ENCODE measurements around the gene PATZ1. TPM values are rescaled to one million over a fixed set of nuclear protein-coding genes. Genes with fewer than 3 reads are reported as not detected.

The PATZ1 gene
- total and polyA plus RNA-seq, 9 of the 15 experiments (the other 6 are each of a cell fraction or from before 2014, with no cell fraction given) = 0.63 to 7.8 (median 4.2) TPM

DNA sequence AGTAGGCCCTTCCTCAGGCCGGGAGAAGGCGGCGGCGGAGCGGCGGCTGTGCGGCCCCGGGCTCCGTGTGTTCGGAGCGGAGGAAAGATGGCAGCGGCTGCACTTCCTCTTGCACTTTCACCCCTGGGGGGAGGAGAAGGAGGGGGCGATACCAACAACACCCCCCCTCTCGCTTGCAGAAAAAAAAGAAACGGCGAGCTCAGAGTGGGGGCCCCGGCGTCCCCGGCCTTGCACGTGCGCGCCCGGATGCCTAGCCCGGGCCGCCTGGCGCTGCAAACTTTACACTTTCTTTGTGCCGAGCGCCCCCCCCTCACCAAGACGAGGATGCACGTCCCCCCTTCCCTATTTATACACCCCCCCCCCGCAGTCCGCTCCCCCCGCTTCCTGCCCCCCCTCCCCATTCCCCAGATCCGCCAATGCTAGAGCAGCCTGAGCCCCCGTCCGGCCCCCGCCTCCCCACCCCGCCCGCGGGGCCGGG lies at the start of gene PATZ1 (continued):
- TF ChIP-seq, protein P1, sequence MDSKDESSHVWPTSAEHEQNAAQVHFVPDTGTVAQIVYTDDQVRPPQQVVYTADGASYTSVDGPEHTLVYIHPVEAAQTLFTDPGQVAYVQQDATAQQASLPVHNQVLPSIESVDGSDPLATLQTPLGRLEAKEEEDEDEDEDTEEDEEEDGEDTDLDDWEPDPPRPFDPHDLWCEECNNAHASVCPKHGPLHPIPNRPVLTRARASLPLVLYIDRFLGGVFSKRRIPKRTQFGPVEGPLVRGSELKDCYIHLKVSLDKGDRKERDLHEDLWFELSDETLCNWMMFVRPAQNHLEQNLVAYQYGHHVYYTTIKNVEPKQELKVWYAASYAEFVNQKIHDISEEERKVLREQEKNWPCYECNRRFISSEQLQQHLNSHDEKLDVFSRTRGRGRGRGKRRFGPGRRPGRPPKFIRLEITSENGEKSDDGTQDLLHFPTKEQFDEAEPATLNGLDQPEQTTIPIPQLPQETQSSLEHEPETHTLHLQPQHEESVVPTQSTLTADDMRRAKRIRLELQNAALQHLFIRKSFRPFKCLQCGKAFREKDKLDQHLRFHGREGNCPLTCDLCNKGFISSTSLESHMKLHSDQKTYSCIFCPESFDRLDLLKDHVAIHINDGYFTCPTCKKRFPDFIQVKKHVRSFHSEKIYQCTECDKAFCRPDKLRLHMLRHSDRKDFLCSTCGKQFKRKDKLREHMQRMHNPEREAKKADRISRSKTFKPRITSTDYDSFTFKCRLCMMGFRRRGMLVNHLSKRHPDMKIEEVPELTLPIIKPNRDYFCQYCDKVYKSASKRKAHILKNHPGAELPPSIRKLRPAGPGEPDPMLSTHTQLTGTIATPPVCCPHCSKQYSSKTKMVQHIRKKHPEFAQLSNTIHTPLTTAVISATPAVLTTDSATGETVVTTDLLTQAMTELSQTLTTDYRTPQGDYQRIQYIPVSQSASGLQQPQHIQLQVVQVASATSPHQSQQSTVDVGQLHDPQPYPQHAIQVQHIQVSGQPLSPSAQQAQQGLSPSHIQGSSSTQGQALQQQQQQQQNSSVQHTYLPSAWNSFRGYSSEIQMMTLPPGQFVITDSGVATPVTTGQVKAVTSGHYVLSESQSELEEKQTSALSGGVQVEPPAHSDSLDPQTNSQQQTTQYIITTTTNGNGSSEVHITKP (IDR thresholded peaks at IDR 0.05; ENCODE audit: partially characterized antibody) = peak; percentile 65
- TF ChIP-seq SPI1 (IDR thresholded peaks at IDR 0.05; ENCODE audit: borderline replicate concordance, low read depth, low read length) = peak; percentile 91
- TF ChIP-seq GABPA (tag; conservative IDR thresholded peaks at IDR 0.05; ENCODE audit: low read depth) = peak; percentile 90
- TF ChIP-seq PHF8 (IDR thresholded peaks at IDR 0.05; ENCODE audit: borderline replicate concordance, low read length) = peak; percentile 41; the same call in 1 of the 2 replicates
- 0 out of 2 replicates have a peak, but pooled peaks have one; percentile 39 for TF ChIP-seq EP400 (IDR thresholded peaks at IDR 0.05)
- peak; percentile 56 for TF ChIP-seq RBFOX2 (IDR thresholded peaks at IDR 0.05; ENCODE audit: low read depth, low read length)

DNA sequence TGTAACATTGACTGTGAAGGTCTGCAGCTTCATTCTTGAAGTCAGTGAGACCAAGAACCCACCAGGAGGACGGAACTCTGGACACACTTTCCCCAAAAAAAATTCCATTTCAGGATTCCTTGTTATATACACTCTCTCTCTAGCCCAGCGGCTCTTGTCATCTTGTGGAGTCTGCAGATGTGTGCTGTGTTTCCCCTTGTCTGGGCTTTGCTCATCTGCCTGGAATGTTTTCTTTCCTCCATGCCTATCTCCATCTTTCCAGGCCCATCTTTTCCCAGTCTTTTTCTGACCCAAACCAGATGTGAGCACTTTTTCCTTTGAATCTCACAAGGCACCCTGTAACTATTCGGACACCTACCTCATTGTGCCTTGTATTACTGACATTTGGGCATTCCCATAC lies 48.2 kb upstream of the PATZ1 start:
- Histone ChIP-seq H3K27ac (ENCODE audit: extremely low read depth, low read depth, low read length) (no peak overlapping the region), H3K27me3 (ENCODE audit: control insufficient read depth in 2 of 2, insufficient read depth in 2 of 2, low read length in 2 of 2) (no peaks in the 10 kb centered on the region), H2AFZ (ENCODE audit: low read depth, low read length) (no peak overlapping the region), H4K20me1 (replicated peaks; ENCODE audit: control insufficient read depth, insufficient read depth, low read length) (no peaks in the 10 kb centered on the region), H3K9me3 (replicated peaks; ENCODE audit: control insufficient read depth, insufficient read depth, low read depth, low read length) (no peaks in the 10 kb centered on the region), H3K4me3 (no peak overlapping the region), H3K9ac (ENCODE audit: insufficient read depth in 1 of 2, low read depth in 2 of 2, low read length in 2 of 2) (no peak overlapping the region), H3K9me1 (ENCODE audit: control insufficient read depth, insufficient read depth, low read length) (no peaks in the 10 kb centered on the region), H3K36me3 (ENCODE audit: control insufficient read depth, insufficient read depth, low read length) (no peaks in the 10 kb centered on the region), H3K4me2 (ENCODE audit: insufficient read depth, low read length) (no peak overlapping the region), H3K4me1 (replicated peaks in 1 of 2; ENCODE audit: control insufficient read depth in 2 of 2, insufficient read depth in 2 of 2, low read length in 2 of 2) (peaks cover 2 to 4% of the 10 kb centered on the region in 2 experiments; a peak in 2 of 5 replicates), H3K79me2 (ENCODE audit: control insufficient read depth, insufficient read depth, low read length) (peaks cover 4% of the 10 kb centered on the region; the same call in 2 of the 3 replicates)
- FAIRE-seq (no peak), ATAC-seq (no peak), DNase-seq (ENCODE audit: extremely low read depth in 1 of 4, low spot score in 3 of 4) (no peak)
- POLR2A ChIA-PET = no interaction called here
- CTCF ChIA-PET (ENCODE audit: low intra/inter-chr PET ratio) = no interaction called here
- BruUV-seq (replicated peaks) = no TSS peak
- intact Hi-C loops (cut with micrococcal nuclease) (no loop called here), in situ Hi-C loops (cut with MboI) (no loop called here)
- 58% methylated on average over 3 of the region's 3 CpGs for WGBS (ENCODE audit: insufficient coverage, low coverage, missing lambda C conversion rate)
- TF ChIP-seq NCOA4 (IDR thresholded peaks at IDR 0.05; ENCODE audit: partially characterized antibody) (no peak), ZC3H8 (IDR thresholded peaks at IDR 0.05) (no peak), STAT5A (IDR thresholded peaks at IDR 0.05; ENCODE audit: borderline replicate concordance, low read length) (no peak)
- TF ChIP-seq, protein P2, sequence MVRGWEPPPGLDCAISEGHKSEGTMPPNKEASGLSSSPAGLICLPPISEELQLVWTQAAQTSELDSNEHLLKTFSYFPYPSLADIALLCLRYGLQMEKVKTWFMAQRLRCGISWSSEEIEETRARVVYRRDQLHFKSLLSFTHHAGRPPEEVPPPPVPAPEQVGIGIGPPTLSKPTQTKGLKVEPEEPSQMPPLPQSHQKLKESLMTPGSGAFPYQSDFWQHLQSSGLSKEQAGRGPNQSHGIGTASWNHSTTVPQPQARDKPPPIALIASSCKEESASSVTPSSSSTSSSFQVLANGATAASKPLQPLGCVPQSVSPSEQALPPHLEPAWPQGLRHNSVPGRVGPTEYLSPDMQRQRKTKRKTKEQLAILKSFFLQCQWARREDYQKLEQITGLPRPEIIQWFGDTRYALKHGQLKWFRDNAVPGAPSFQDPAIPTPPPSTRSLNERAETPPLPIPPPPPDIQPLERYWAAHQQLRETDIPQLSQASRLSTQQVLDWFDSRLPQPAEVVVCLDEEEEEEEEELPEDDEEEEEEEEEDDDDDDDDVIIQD (CRISPR knock-in tag; IDR thresholded peaks at IDR 0.05) = no peak
- TF ChIP-seq, protein P3, sequence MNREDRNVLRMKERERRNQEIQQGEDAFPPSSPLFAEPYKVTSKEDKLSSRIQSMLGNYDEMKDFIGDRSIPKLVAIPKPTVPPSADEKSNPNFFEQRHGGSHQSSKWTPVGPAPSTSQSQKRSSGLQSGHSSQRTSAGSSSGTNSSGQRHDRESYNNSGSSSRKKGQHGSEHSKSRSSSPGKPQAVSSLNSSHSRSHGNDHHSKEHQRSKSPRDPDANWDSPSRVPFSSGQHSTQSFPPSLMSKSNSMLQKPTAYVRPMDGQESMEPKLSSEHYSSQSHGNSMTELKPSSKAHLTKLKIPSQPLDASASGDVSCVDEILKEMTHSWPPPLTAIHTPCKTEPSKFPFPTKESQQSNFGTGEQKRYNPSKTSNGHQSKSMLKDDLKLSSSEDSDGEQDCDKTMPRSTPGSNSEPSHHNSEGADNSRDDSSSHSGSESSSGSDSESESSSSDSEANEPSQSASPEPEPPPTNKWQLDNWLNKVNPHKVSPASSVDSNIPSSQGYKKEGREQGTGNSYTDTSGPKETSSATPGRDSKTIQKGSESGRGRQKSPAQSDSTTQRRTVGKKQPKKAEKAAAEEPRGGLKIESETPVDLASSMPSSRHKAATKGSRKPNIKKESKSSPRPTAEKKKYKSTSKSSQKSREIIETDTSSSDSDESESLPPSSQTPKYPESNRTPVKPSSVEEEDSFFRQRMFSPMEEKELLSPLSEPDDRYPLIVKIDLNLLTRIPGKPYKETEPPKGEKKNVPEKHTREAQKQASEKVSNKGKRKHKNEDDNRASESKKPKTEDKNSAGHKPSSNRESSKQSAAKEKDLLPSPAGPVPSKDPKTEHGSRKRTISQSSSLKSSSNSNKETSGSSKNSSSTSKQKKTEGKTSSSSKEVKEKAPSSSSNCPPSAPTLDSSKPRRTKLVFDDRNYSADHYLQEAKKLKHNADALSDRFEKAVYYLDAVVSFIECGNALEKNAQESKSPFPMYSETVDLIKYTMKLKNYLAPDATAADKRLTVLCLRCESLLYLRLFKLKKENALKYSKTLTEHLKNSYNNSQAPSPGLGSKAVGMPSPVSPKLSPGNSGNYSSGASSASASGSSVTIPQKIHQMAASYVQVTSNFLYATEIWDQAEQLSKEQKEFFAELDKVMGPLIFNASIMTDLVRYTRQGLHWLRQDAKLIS (CRISPR knock-in tag; IDR thresholded peaks at IDR 0.05) = no peak

All from K562 (cell line).